SW 1271 (cell line): ENCODE measurements around the gene NDOR1.

Experiments
- DNase-seq, 2 experiments: peaks; one replicate each; lab custom pipeline; 2025; lab: John Stamatoyannopoulos, UW

NDOR1 gene

GRCh38 chr9:137182836-137183235 is 22.7 kb upstream of the NDOR1 start:
- DNase-seq = no peak

GRCh38 chr9:137183980-137184595 is 21.4 kb upstream of the NDOR1 start:
- DNase-seq = no peak

DNA sequence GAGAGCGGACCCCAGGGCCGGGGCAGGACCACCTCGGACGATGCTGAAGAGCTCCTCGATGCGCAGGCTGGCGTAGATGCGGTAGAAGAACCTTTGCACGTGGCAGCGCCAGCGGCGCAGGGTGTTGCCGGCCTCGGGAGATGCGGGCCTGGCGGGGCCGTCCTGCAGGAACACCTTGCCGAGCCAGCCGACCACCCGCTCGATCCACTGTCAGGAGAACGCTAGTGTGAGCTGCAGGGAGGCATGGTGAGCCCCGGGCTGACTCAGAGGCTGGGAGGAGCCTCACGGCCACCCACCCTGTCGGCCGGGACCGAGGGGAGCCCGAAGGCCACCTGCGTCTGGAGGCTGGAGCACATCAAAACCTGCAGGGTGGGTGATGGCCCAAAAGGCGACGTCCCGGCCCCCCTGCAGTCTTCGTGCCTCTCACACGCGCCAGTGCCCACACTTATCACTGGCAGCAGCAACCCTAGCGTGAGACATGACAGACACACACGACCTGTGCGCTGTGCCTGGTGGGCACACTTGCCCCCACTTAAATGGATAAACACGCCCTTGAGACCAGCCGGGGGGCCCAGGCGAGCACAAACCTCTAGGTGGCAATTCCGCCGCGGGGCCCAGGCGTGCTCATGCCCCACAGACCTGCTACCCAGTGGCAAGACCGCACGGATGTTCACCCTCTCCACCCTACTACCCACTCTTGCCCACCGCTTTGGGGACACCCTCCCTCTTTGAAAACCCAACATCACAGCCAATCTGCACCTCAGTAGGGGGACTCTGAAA is 20.4 kb upstream of the NDOR1 start:
- DNase-seq = no peak

DNA sequence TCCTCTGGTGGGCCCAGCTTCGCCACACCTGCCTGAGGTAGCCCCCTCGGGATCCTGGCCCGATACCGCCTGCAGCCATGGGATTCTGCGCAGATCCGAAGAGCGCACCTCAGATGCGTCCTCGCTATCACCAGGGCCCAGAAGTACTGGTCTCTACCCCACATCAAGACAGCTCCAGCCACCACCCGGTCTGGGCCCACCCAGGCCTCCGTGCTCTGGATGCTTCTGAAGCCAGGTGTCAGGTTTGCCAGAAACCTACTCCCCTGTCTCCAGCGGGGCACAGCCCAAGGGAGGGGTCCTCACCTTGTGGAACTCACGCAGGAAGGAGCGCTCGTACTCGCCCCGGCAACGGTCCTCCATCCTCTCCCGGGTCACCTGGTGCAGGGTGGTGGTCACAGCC is 19.6 kb upstream of the NDOR1 start:
- DNase-seq = no peak

DNA sequence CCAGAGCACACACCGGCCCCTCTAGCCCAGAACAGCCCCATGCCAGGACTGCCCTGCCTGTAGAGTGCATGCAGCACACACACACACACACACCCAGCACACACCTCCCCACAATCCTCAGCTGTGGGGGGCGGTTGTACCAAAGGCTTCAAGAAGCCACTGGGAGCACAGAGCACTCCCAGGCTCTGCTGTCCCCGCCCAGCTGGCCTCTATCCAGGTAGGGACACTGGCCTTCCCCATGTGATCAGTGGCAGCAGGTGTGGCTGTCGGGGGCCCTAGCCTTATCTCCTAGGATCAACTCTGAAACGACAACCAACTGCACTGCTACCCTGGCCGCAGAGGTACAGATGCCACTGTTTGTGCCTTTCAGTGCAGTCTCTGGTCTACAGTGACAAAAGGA is 19.1 kb upstream of the NDOR1 start:
- no peak for DNase-seq

DNA sequence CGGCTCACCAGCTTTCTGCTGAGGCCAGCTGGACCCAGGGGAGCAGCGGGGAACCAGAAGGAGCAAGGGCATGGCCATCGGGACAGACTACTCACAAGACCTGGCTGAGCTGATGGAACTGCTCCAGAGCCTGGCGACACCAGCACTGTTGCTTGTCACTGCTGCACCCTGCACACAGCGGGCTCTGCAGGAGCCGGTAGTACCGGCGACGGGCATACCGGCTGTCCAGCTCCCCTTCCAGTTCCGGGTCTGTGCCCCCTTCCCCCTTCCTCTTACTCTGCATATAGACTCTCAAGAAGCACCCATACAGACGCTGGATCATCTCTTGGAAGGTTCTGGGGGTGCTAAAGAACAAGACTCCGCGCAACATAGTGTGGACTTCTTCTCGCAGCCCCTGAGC is 18.1 kb upstream of the NDOR1 start:
- no peak for DNase-seq

GRCh38 chr9:137188086-137188489 is 17.4 kb upstream of the NDOR1 start:
- DNase-seq = no peak

DNA sequence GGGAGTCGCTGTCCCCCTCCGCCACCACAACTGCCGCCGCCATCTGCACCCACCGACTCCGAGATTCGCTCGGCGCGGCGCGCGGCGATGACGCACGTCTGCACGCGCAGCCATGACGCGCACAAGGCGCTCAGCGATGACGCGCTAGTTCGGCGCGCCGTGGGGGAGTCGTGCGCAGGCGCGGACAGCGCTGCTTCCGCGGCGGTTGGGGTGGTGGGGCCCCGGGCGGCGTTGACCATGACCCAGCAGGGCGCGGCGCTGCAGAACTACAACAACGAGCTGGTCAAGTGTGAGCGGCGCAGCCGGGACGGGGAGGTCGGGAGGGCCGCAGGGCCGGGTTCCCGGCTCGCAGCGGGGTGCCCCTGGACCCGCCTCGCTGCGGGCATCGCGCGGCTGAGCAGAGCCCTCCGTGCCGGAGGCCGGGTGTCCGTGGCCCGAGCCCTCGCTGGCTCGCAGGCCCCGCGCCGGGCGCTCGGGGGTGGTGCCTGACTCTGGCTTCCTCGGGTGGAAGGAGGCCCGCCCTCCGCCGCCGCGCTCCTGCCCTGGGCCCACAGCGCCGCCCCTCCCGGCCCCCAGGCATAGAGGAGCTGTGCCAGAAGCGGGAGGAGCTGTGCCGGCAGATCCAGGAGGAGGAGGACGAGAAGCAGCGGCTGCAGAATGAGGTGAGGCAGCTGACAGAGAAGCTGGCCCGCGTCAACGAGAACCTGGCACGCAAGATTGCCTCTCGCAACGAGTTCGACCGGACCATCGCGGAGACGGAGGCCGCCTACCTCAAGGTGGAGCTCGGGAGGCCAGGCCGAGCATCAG is 16.8 kb upstream of the NDOR1 start, which contains the start of the genes ANAPC2 and SSNA1:
Gene ANAPC2, minus strand, starts transcription at position 71 of the 807 bp plus-strand sequence. Its CDS starts 28 bp downstream, at position 43.
Gene SSNA1, plus strand, starts transcription at position 187 of the 807 bp plus-strand sequence. Its CDS starts 51 bp downstream, at position 238.
- peak; percentile 81 to 89 for DNase-seq

DNA sequence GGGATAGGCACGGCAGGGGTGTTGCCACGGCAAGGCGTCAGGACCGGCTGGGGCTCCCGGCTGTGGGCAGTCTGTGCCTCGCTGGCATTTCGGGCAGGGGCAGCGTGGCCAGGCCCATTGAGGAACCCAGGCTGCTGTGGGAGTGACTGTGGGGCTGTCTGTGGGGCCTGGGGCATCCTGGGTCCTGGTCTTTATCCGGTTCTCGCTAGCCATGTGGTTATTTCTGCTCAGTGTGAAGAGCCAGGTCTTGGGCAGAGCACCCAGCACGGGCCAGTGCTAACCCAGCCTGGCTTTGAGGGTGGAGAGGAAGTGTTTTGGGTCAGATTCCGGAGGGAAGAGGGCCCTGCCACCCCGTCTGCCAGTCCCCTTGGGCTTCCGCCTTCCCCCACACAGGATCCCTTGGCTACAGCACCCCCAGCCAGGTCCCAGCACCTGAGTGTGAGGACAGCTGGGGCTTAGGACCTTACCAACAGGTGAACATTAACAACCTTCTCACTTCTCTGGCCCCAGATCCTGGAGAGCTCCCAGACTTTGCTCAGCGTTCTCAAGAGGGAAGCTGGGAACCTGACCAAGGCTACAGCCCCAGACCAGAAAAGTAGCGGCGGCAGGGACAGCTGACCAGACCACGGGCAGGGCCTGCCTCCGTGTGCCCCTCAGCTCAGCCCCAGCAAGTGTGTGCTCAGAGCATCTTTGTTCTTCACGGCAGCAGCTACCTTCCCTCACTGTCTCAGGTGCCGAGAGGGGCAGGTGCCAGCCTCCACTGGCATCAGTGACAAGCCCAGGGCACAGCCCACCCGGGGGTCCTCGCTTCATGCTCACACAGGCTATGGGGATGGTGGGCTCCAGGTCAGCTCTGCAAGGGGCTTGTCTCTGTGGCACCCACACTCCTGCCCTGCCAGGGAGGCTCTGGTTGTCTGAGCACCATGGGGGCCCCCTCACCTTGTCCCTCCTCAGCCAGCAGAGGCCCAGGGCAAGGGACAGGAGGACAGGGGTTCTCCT is 15.9 kb upstream of the NDOR1 start:
- no peak for DNase-seq

DNA sequence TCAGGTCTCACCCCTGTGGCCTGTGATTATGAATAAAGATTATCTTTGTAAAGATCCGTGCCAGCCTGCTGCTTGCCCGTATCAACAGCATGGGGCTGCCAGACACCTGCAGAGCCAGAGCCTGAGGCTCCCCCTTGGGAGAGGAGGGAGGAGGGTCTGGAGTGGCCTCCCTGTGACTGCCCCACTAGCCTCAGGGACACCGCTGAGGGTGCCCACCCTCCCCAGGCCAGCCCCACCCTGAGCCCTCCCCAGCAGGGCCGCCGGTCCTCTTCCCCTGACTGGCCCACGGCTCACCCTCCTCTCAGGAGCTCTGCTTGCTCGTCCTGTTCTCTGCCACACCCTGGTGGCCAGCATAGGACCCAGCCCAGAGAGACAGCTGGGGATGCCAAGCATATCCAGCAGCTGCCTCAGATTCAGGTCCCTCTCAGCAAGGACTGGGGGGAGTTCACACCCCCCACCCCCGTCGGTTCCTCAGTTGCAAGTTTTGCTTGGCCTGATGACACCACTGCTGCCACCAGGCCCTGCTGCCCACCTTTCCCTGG is 15.1 kb upstream of the NDOR1 start:
- DNase-seq = no peak

GRCh38 chr9:137191245-137191644 is 14.3 kb upstream of the NDOR1 start:
- DNase-seq = no peak

GRCh38 chr9:137191691-137192447 is 13.6 kb upstream of the NDOR1 start:
- DNase-seq = no peak

DNA sequence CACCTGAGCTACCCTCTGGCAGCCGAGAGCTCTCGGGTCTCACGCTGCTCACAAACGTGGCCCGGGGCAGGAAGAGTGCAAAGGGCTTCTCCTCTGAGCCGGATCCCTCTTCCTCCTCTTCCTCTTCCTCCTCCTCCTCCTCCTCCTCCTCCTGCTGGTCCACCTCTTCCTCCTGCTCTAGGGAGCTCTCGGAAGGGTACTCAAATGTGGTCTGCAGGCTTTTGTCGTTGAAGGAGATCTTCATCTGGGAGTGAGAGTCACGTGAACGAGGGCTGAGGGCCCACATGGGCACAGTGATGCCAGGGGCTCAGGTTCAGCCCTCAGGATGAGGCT is 13.1 kb upstream of the NDOR1 start:
- no peak for DNase-seq

DNA sequence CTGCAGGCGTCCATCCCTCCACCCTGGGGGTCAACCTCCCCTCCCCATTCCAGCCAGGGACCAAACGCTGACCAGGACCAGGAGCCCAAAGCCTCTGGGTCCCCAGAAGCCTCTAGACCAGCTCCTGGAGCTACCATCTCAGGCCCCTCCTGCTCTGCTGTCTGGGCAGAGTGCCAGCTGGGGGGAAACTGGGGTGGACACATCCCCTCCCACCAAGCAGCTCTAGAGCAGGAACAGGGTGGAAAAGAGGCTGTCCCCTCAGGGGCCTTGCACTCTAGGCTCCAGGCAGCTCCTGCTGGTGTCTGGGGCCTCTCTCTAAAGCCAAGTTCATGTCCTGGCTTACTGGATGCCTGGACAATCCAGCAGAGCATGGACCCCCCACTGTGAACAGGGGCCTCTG is 12.6 kb upstream of the NDOR1 start:
- DNase-seq = no peak

GRCh38 chr9:137193771-137194170 is 11.7 kb upstream of the NDOR1 start:
- DNase-seq = no peak

- DNase-seq = no peak
Measured at GRCh38 chr9:137194388-137194787, 11.1 kb upstream of the NDOR1 start.

- no peak for DNase-seq
Measured at GRCh38 chr9:137194909-137195308, 10.6 kb upstream of the NDOR1 start.

DNA sequence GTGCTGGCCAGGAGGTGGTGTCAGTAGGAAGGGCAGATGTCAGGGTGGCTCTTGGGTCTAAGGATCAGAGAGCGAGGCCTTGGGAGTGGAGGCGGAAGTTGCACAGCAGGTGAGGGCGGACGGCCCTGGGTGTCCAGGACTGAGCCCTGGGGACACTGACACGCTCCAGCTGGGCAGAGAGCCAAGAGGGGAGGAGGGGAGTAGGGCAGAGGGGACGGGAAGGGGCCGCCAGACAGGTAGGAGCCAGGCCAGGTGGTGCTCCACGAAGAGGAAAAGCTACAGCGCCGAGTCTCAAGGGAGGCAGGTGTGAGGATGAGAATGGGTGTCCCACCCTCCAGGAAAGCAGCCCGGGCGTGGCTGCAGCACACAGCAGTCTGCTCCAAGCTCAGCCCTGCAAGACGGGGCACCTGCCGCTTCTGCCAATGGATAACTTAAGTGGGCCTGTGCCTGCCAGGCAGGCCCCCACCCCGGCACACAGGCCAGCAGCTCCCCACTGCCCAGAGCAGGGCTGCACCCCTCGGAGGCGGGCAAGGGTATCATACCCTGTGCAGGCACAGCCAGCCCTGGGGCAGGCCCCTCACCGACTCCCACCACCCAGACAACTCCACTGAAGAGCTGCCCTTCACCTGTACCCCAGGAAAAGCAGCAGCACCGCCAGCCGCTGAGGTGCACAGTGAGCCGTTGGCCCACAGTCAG is 9.8 kb upstream of the NDOR1 start:
- DNase-seq = no peak

DNA sequence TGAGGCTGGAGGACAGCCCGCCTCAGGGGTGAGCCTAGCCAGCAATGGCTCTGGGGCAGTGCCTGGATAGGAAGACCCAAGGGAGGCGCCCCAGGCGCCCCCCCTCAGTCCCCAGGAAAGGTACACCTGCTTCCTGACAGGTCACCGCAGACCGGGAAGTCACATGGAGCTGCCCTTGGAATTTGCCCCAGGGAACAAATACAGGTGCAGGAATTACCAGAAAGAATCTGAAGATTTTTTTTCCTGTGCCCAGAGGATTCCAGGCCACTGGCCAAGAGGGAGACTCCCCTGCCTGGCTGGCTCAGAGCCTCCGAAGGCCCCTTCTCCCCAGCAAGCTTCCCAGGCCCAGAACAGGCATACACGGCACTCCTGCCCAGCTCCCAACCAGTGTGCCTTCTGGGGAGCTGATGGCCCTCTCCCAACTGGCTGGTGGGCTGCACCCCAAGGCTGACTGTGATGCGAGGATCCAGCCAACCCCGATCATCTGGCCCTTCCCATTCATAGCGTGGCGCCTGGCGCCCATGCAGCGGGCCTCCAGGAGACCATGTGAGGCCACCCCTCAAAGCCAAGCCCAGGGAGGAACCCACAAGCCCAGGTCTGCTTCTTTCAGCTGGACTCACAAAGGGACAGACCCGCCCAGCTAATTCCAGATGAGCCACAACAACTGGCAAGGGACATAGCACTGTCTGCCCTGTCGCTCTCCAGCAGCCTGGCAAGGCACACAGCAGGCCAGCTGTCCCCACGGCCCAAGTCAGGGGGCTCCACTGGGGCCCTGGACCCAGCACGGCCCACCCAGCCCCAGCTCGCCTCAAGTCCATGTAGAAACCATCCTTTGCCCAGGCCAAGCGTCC is 7.2 kb upstream of the NDOR1 start:
- DNase-seq = no peak
